ENCODE measurements around the gene RPL13.
"Not testable (repeated sequence)": the region's sequence is repeated elsewhere in the genome, so short reads cannot be mapped to it uniquely, and the experiment has no call there.

Gene RPL13

GRCh38 chr16:89576153-89577054, 15.9 kb downstream of the RPL13 start:
- DNase-seq (ENCODE audit: low read depth in 3 of 3, low spot score in 1 of 3), result no peak

- no peak for DNase-seq (ENCODE audit: low read depth in 3 of 3, low spot score in 1 of 3)
Observed at GRCh38 chr16:89577055-89577759, 16.7 kb downstream of the RPL13 start.

GRCh38 chr16:89579351-89579750, 18.9 kb downstream of the RPL13 start:
- no peak for DNase-seq (ENCODE audit: low read depth in 3 of 3, low spot score in 1 of 3)

GRCh38 chr16:89581045-89581695, 20.7 kb downstream of the RPL13 start:
- no peak for DNase-seq (ENCODE audit: low read depth in 3 of 3, low spot score in 1 of 3)

GRCh38 chr16:89581861-89582563, 21.5 kb downstream of the RPL13 start:
- no peak for DNase-seq (ENCODE audit: low read depth in 3 of 3, low spot score in 1 of 3)

GRCh38 chr16:89582614-89583196, 22.2 kb downstream of the RPL13 start:
- DNase-seq (ENCODE audit: low read depth in 3 of 3, low spot score in 1 of 3), result no peak

- DNase-seq (ENCODE audit: low read depth in 3 of 3, low spot score in 1 of 3), result no peak
Observed at GRCh38 chr16:89583197-89583894, 22.9 kb downstream of the RPL13 start.

- DNase-seq (ENCODE audit: low read depth in 3 of 3, low spot score in 1 of 3), result no peak
Observed at GRCh38 chr16:89583895-89584644, 23.6 kb downstream of the RPL13 start.

GRCh38 chr16:89584768-89585549, 24.5 kb downstream of the RPL13 start:
- no peak for DNase-seq (ENCODE audit: low read depth in 3 of 3, low spot score in 1 of 3)

- DNase-seq (ENCODE audit: low read depth in 3 of 3, low spot score in 1 of 3), result no peak
Observed at GRCh38 chr16:89586218-89586617, 25.7 kb downstream of the RPL13 start.

GRCh38 chr16:89586853-89587252, 26.4 kb downstream of the RPL13 start:
- DNase-seq (ENCODE audit: low read depth in 3 of 3, low spot score in 1 of 3), result no peak

- not testable (repeated sequence) for DNase-seq (ENCODE audit: low read depth in 3 of 3, low spot score in 1 of 3)
Observed at GRCh38 chr16:89587676-89588075, 27.2 kb downstream of the RPL13 start.

- DNase-seq (ENCODE audit: low read depth in 3 of 3, low spot score in 1 of 3), result no peak
Observed at GRCh38 chr16:89588413-89589109, 28.1 kb downstream of the RPL13 start.

- no peak for DNase-seq (ENCODE audit: low read depth in 3 of 3, low spot score in 1 of 3)
Observed at GRCh38 chr16:89589241-89589926, 28.9 kb downstream of the RPL13 start.

- DNase-seq (ENCODE audit: low read depth in 3 of 3, low spot score in 1 of 3), result peak in 1 of 3 donors; percentile 27
Observed at GRCh38 chr16:89593841-89594240, 33.4 kb downstream of the RPL13 start.

GRCh38 chr16:89595330-89596060, 35.0 kb downstream of the RPL13 start:
- no peak for DNase-seq (ENCODE audit: low read depth in 3 of 3, low spot score in 1 of 3)

Data from stimulated activated CD4-positive, alpha-beta T cell treated with anti-CD3 and anti-CD28 coated beads, TNF-alpha, amount 100 ng/mL, for 1 hour (primary cell).